Upper lobe of left lung (tissue), 6 donors: ENCODE data around the gene GNAI2. TPM values are rescaled to one million over a fixed set of nuclear protein-coding genes. Genes with fewer than 3 reads are reported as not detected.
A peak's percentile ranks its signal among the peaks of the same experiment; 100 is the strongest.

Source experiments
- ATAC-seq, 2 donors: fragments of 200-7000 bp; cut with Tn5 transposase; one replicate each; pipeline ENCODE4 v1.9.1; 2022; ENCODE audit warnings: mild to moderate bottlenecking in 2 of 2, moderate library complexity in 2 of 2; ENCODE audit not compliant: low FRiP score in 2 of 2
- DNase-seq, 2 donors: peaks; one replicate each; pipeline ENCODE4 v3.0.0-alpha.2; 2019 to 2020
- H3K27ac ChIP-seq, 4 donors: fragments of 200-600 bp; sonication (generic); one replicate each; pipeline ENCODE4 v1.5.1; 2016 to 2019
- H3K27me3 ChIP-seq, 4 donors: fragments of 200-600 bp; sonication (generic); one replicate each; pipeline ENCODE4 v1.5.1; 2017 to 2019
- H3K36me3 ChIP-seq, 4 donors: fragments of 200-600 bp; sonication (generic); one replicate each; pipeline ENCODE4 v1.5.1; 2016 to 2019
- H3K4me1 ChIP-seq, 4 donors: fragments of 200-600 bp; sonication (generic); one replicate each; pipeline ENCODE4 v1.5.1; 2018 to 2019
- H3K4me3 ChIP-seq, 4 donors: fragments of 200-600 bp; sonication (generic); one replicate each; pipeline ENCODE4 v1.5.1; 2017 to 2019; ENCODE audit warnings: mild to moderate bottlenecking in 2 of 4, moderate library complexity in 1 of 4
- H3K9me3 ChIP-seq, 4 donors: fragments of 200-600 bp; sonication (generic); one replicate each; pipeline ENCODE4 v1.5.1; 2018 to 2019
- EP300 ChIP-seq, 4 donors: sonication (generic); formaldehyde crosslinking; IDR thresholded peaks; one replicate each; pipeline ENCODE4 v1.5.1; 2017; ENCODE audit warnings: antibody characterized with exemption in 4 of 4, control low read depth in 2 of 4
- POLR2A ChIP-seq, 4 donors: fragments of 450-650 bp; IDR thresholded peaks; one replicate each; pipeline ENCODE4 v1.5.1; 2016 to 2017; ENCODE audit warnings: antibody characterized with exemption in 4 of 4, mild to moderate bottlenecking in 2 of 4
- POLR2AphosphoS5 ChIP-seq, 2 donors: sonication (generic); formaldehyde crosslinking; IDR thresholded peaks; one replicate each; pipeline ENCODE4 v1.5.1; 2017; ENCODE audit warnings: antibody characterized with exemption in 2 of 2
- WGBS, 2 donors: methylation state at CpG; one replicate each; pipeline ENCODE4 v1.1.5; 2017 to 2018; 5-methylcytosine and 5-hydroxymethylcytosine counted together
- total RNA-seq, 6 donors: library from RNA; depleted of rRNA in 4 of 6; stranded (reverse); fragments of >200 nt in 4 of 6; gene quantifications; one replicate each; pipeline versions ENCODE4 v1.1.0 to v1.2.1, GENCODE V29; 2016 to 2021
- TF ChIP-seq, protein P1 (sequence below), 6 experiments: fragments of 450-650 bp in 4 of 6; fragments of 200-600 bp in 2 of 6; sonication (generic) in 2 of 6; IDR thresholded peaks; one replicate each; pipeline ENCODE4 v1.5.1; 2016 to 2019; ENCODE audit warnings: antibody characterized with exemption in 6 of 6
- donor health status: DM: no; HTN: no; CAD: no; lungs with moderate emphysema.
- donor health status: DM: no; HTN: yes; CAD: no; lungs with severe emphysema.

GNAI2 gene
- total RNA-seq, 6 donors from 2014 or later: 191 to 440 (median 295) TPM

DNA sequence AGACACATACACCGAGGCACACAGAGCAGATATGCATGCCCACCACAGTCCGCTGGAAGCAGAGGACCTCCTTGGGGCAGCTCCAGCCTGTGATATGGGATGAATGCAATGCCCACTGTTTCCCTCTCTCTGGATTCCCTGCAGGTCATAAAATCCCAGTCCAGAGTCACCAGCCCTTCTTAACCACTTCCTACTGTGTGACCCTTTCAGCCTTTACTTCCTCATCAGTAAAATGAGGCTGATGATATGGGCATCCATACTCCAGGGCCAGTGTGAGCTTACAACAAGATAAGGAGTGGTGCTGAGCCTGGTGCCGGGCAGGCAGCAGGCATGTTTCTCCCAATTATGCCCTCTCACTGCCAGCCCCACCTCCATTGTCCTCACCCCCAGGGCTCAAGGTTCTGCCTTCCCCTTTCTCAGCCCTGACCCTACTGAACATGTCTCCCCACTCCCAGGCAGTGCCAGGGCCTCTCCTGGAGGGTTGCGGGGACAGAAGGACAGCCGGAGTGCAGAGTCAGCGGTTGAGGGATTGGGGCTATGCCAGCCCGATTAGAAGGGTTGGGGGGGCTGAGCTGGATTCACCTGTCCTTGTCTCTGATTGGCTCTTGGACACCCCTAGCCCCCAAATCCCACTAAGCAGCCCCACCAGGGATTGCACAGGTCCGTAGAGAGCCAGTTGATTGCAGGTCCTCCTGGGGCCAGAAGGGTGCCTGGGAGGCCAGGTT lies 44.9 kb upstream of the GNAI2 start, which contains the start of gene GNAT1:
Gene GNAT1, plus strand, starts transcription at position 675 of the 725 bp plus-strand sequence. CDS start 116 bp downstream, outside the sequence.
- H3K9me3 ChIP-seq: no peaks in the 10 kb centered on the region
- WGBS, 2 donors: 60 to 66% methylated on average over 4 to 8 of the region's 8 CpGs
- DNase-seq (no peak), ATAC-seq (no peak)
- H3K27ac ChIP-seq: no peak within 1 kb of the TSS
- peaks cover 0 to 26% (median 9%) of the 10 kb centered on the region in 4 donors for H3K36me3 ChIP-seq
- H3K27me3 ChIP-seq: peaks cover 2 to 22% (median 14%) of the 10 kb centered on the region in 4 donors
- H3K4me3 ChIP-seq: no peak within 1 kb of the TSS
- TF ChIP-seq POLR2AphosphoS5 (IDR thresholded peaks at IDR 0.05) (no peak), POLR2A (IDR thresholded peaks at IDR 0.05) (no peak), EP300 (IDR thresholded peaks at IDR 0.05) (no peak)
- TF ChIP-seq, protein P1, sequence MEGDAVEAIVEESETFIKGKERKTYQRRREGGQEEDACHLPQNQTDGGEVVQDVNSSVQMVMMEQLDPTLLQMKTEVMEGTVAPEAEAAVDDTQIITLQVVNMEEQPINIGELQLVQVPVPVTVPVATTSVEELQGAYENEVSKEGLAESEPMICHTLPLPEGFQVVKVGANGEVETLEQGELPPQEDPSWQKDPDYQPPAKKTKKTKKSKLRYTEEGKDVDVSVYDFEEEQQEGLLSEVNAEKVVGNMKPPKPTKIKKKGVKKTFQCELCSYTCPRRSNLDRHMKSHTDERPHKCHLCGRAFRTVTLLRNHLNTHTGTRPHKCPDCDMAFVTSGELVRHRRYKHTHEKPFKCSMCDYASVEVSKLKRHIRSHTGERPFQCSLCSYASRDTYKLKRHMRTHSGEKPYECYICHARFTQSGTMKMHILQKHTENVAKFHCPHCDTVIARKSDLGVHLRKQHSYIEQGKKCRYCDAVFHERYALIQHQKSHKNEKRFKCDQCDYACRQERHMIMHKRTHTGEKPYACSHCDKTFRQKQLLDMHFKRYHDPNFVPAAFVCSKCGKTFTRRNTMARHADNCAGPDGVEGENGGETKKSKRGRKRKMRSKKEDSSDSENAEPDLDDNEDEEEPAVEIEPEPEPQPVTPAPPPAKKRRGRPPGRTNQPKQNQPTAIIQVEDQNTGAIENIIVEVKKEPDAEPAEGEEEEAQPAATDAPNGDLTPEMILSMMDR (IDR thresholded peaks at IDR 0.05): no peak
- peaks cover 12 to 30% (median 21%) of the 10 kb centered on the region in 4 donors for H3K4me1 ChIP-seq

DNA sequence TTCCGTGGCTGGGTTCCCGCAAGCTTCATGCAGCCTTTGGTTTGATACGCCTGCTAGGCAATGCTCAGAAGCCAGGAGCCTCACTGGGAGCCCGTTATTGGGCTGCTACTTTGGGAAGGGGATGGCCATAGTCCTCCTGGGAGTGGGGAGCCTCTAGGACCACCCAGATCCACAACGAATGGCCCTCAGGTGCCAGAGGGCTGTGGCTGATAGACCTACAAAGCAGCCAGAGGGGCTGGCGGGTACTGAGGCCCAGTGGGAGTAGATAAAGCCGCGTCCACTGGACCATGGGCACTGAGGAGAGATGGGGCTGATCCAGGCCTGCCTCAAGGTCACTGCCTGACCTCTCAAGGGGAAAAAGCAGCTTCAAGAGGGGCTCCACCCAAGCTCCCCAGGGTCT lies 43.9 kb upstream of the GNAI2 start:
- 92 to 94% methylated on average over 3 to 8 of the region's 8 CpGs for WGBS, 2 donors
- Histone ChIP-seq H3K9me3 (no peaks in the 10 kb centered on the region), H3K36me3 (peaks cover 0 to 15% (median 4%) of the 10 kb centered on the region in 4 donors), H3K4me1 (peaks cover 12 to 30% (median 21%) of the 10 kb centered on the region in 4 donors), H3K27me3 (peaks cover 2 to 22% (median 14%) of the 10 kb centered on the region in 4 donors), H3K27ac (no peak overlapping the region), H3K4me3 (no peak overlapping the region)
- ATAC-seq (no peak), DNase-seq (no peak)
- no peak for TF ChIP-seq EP300 (IDR thresholded peaks at IDR 0.05)
- TF ChIP-seq POLR2AphosphoS5 (IDR thresholded peaks at IDR 0.05): no peak
- TF ChIP-seq, protein P1 (IDR thresholded peaks at IDR 0.05): no peak
- TF ChIP-seq POLR2A (IDR thresholded peaks at IDR 0.05): no peak

DNA sequence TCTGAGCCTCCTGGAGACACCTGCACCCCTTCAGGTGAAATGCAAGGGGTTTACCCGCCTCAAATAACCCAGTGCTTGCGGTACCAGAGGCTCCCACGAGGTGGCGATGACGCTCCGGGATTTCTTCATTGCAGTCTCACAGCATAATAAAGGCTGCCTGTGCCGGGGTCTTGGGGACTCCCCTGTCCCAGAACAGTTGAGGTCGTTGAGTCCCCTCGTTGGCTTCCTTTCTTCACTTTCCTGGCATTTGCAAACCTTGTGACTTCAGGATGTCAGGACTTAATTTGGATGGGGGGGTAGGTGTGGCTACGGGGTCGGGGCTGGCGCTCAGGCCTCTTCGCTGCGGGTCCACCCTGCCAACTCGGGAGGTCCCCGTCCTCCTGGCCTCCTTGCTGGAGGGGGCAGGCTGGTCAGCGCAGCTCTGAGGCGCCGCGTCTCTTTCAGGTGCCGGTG lies 43.3 kb upstream of the GNAI2 start:
- TF ChIP-seq POLR2A (IDR thresholded peaks at IDR 0.05): no peak
- TF ChIP-seq, protein P1 (IDR thresholded peaks at IDR 0.05): peak; percentile 86 to 95 (median 92)
- no peak overlapping the region for H3K4me3 ChIP-seq
- no peaks in the 10 kb centered on the region for H3K9me3 ChIP-seq
- H3K27ac ChIP-seq: no peak overlapping the region
- peaks cover 12 to 30% (median 21%) of the 10 kb centered on the region in 4 donors for H3K4me1 ChIP-seq
- 0 to 9% methylated on average over 1 to 16 of the region's 21 CpGs for WGBS, 2 donors
- peaks cover 2 to 22% (median 14%) of the 10 kb centered on the region in 4 donors for H3K27me3 ChIP-seq
- DNase-seq: peak in 1 of 2 donors; percentile 63
- H3K36me3 ChIP-seq: peaks cover 0 to 9% (median 3%) of the 10 kb centered on the region in 4 donors
- peak in 1 of 2 donors; percentile 71 for ATAC-seq

DNA sequence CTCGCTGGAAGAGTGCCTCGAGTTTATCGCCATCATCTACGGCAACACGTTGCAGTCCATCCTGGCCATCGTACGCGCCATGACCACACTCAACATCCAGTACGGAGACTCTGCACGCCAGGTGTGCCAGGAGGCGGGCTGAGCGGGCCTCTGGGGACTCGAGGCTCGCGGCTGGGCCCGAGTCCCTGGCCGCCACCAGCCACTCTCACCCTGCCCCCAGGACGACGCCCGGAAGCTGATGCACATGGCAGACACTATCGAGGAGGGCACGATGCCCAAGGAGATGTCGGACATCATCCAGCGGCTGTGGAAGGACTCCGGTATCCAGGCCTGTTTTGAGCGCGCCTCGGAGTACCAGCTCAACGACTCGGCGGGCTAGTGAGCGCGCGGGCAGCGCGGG lies 42.7 kb upstream of the GNAI2 start:
- H3K27ac ChIP-seq: no peak overlapping the region
- H3K27me3 ChIP-seq: peaks cover 2 to 22% (median 14%) of the 10 kb centered on the region in 4 donors
- no peaks in the 10 kb centered on the region for H3K9me3 ChIP-seq
- DNase-seq (no peak), ATAC-seq (no peak)
- H3K4me1 ChIP-seq: peaks cover 12 to 30% (median 21%) of the 10 kb centered on the region in 4 donors
- H3K36me3 ChIP-seq: peaks cover 0 to 4% (median under 1%) of the 10 kb centered on the region in 4 donors
- no peak for TF ChIP-seq POLR2A (IDR thresholded peaks at IDR 0.05)
- no peak for TF ChIP-seq POLR2AphosphoS5 (IDR thresholded peaks at IDR 0.05)
- no peak for TF ChIP-seq EP300 (IDR thresholded peaks at IDR 0.05)
- TF ChIP-seq, protein P1 (IDR thresholded peaks at IDR 0.05): no peak
- no peak overlapping the region for H3K4me3 ChIP-seq
- 42 to 46% methylated on average over 23 to 26 of the region's 36 CpGs for whole genome bisulfite sequencing, 2 donors
